ENCODE data around the gene SMAD3.

The SMAD3 gene

DNA sequence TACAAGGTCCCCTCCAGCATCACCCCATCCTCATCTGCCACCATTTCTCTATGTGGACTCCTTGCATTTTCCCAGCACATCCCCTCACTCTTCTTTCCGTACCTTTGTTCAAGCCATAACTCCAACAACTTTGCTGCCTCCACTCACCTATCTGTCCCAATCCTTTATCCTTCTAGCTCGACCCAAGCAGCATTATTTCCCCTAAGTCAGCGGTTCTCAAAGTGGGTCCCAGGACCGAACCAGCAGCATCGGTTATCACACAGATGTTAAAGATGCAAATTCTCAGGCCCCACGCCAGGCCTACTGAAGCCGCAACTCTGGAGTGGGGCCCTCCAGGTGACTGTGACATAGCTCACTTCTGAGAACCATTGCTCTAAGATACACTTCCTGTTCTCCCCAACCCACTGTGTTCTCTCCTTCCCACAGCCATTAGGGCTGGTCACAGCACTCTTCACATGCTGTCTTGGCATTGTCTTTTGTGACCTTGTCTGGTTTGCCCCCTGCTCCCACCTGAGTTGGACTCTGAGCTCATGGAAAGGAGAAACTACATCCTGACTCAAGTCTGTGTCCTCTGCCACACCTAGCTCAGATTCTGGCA is 132.9 kb downstream of the SMAD3 start:
- no peaks in the 10 kb centered on the region for H3K27me3 ChIP-seq (ENCODE audit: control insufficient read depth, insufficient read depth, low read length)
- H3K36me3 ChIP-seq (ENCODE audit: control insufficient read depth, insufficient read depth, low read length), result no peaks in the 10 kb centered on the region
- H3K4me1 ChIP-seq (ENCODE audit: control insufficient read depth, insufficient read depth, low read length), result no peaks in the 10 kb centered on the region
- H3K9ac ChIP-seq (ENCODE audit: low read length), result no peak overlapping the region
- H3K4me3 ChIP-seq (ENCODE audit: low read length), result no peak overlapping the region
- no peaks in the 10 kb centered on the region for H3K9me3 ChIP-seq (ENCODE audit: control insufficient read depth, low read length)

DNA sequence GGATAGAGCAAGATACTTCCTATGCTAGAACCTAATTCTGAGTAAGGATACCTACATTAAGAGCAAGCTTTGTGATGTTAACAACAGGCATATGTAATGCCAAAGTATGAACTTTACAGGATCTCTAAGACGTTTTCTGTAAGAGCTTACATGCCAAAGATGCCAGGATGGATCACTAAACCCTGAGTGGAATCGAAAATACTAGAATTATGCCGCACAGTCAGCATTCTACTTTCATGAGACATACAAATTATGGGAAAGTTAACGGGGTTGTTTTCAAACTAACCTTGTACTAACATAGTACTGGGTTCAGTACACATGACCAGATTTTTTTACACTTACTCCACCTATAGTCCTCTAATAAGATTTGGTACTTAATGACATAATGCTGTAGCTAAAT is 134.0 kb downstream of the SMAD3 start:
- no peak overlapping the region for H3K9ac ChIP-seq (ENCODE audit: low read length)
- no peak overlapping the region for H3K4me3 ChIP-seq (ENCODE audit: low read length)
- H3K36me3 ChIP-seq (ENCODE audit: control insufficient read depth, insufficient read depth, low read length), result no peaks in the 10 kb centered on the region
- no peaks in the 10 kb centered on the region for H3K27me3 ChIP-seq (ENCODE audit: control insufficient read depth, insufficient read depth, low read length)
- no peaks in the 10 kb centered on the region for H3K9me3 ChIP-seq (ENCODE audit: control insufficient read depth, low read length)
- H3K4me1 ChIP-seq (ENCODE audit: control insufficient read depth, insufficient read depth, low read length), result no peaks in the 10 kb centered on the region

DNA sequence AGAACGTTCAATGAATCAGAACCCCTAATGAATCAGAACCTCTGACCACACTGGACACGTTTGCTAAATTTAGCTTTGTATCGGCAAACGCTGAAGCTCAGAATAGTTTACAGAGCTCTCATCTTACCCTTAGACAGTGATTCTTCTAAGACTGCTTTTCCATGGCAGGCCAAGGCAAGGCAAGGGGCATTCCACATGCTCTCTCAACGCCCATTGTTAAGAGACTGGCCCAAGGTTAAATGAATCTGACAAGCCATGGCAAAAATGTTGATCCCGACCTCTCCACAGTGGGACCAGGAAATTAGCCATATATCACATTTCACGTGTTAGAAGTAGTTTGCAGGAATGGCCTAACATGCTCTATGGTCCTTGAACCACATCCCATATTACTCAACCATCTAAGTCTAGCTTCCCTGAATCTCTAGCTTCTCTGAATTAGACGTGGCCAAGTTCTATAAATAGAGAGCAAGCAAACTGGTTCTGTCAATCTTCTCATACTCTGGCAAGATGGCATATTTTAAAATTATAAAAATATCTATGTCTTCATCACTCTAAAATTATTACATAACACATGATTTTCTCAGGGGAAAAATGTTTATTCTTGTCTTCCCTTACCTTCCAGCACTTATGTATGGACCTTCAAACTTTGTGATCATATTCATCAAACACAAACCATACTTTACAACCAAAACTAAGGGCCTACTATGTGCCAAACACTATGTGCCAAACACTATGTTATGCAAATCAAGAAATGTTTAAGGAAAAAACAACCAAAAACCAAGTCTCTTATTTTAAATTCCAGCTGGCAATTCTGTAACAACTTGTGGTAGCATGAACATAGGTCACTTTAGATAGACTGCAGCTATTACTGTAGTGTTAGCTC is 134.7 kb downstream of the SMAD3 start:
- Histone ChIP-seq H3K27me3 (ENCODE audit: control insufficient read depth, insufficient read depth, low read length) (no peaks in the 10 kb centered on the region), H3K4me3 (ENCODE audit: low read length) (no peak overlapping the region), H3K36me3 (ENCODE audit: control insufficient read depth, insufficient read depth, low read length) (no peaks in the 10 kb centered on the region), H3K9ac (ENCODE audit: low read length) (no peak overlapping the region), H3K4me1 (ENCODE audit: control insufficient read depth, insufficient read depth, low read length) (no peaks in the 10 kb centered on the region), H3K9me3 (ENCODE audit: control insufficient read depth, low read length) (no peaks in the 10 kb centered on the region)

DNA sequence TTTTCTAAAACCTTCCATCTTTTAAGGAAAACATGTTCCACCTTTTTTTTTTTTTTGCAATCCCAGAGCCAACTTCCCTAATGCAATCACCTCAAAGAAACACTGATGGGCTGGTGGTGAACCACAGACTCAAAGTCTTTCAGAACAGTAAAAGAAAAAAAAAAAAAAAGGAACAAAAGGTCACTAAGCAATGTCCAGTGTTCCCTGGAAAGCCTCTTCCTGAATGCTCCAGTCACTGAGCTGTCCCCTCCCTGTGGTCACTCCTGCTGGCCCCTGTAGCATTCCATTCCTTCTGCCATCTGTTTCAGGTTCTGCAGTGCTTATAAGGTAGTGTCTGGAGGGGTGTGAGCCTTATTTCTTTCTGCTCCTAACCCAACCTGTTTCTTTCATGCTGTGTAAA is 135.7 kb downstream of the SMAD3 start:
- Histone ChIP-seq H3K4me3 (ENCODE audit: low read length) (no peak overlapping the region), H3K27me3 (ENCODE audit: control insufficient read depth, insufficient read depth, low read length) (no peaks in the 10 kb centered on the region), H3K36me3 (ENCODE audit: control insufficient read depth, insufficient read depth, low read length) (no peaks in the 10 kb centered on the region), H3K9ac (ENCODE audit: low read length) (no peak overlapping the region), H3K4me1 (ENCODE audit: control insufficient read depth, insufficient read depth, low read length) (no peaks in the 10 kb centered on the region), H3K9me3 (ENCODE audit: control insufficient read depth, low read length) (no peaks in the 10 kb centered on the region)

DNA sequence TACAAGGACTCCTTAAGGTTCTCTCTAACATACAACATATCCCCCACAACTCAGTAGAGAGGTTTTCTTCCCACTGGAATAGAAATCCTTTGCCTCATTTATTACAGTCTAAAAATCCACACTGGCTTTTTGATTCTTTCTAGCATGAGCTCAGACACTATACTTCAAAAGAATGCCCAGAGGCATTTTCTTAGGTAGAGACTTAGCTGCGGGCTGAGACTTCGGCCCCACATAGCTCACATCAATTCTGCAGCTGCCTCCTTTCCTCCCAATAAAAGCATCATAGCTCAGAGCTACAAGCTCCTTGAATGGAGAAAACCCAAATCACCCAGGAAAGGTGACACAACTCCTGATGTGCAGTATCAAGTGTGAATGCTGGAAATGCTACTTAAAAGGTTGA is 136.7 kb downstream of the SMAD3 start:
- Histone ChIP-seq H3K27me3 (ENCODE audit: control insufficient read depth, insufficient read depth, low read length) (no peaks in the 10 kb centered on the region), H3K9ac (ENCODE audit: low read length) (no peak overlapping the region), H3K4me3 (ENCODE audit: low read length) (no peak overlapping the region), H3K4me1 (ENCODE audit: control insufficient read depth, insufficient read depth, low read length) (no peaks in the 10 kb centered on the region), H3K9me3 (ENCODE audit: control insufficient read depth, low read length) (no peaks in the 10 kb centered on the region), H3K36me3 (ENCODE audit: control insufficient read depth, insufficient read depth, low read length) (no peaks in the 10 kb centered on the region)

DNA sequence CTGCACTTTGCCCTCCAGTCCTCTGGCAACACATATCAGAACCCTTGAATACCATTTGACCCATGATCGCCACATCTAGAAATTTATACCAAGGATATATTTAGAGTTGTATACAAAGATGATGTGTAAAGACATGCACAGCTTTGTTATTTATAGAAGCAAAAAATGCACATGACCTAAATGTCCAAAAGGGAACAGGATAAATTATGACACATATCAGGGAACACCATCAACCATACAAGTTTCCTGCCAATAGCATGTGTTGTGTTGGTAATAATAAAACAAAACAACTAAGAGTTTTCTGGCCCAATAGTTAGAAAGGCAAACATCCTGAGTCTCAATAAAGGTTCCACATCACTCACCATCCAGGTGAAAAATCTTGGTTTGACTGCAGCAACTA is 137.6 kb downstream of the SMAD3 start:
- H3K27me3 ChIP-seq (ENCODE audit: control insufficient read depth, insufficient read depth, low read length), result no peaks in the 10 kb centered on the region
- no peak overlapping the region for H3K4me3 ChIP-seq (ENCODE audit: low read length)
- H3K9me3 ChIP-seq (ENCODE audit: control insufficient read depth, low read length), result no peaks in the 10 kb centered on the region
- H3K36me3 ChIP-seq (ENCODE audit: control insufficient read depth, insufficient read depth, low read length), result no peaks in the 10 kb centered on the region
- H3K9ac ChIP-seq (ENCODE audit: low read length), result no peak overlapping the region
- H3K4me1 ChIP-seq (ENCODE audit: control insufficient read depth, insufficient read depth, low read length), result no peaks in the 10 kb centered on the region

DNA sequence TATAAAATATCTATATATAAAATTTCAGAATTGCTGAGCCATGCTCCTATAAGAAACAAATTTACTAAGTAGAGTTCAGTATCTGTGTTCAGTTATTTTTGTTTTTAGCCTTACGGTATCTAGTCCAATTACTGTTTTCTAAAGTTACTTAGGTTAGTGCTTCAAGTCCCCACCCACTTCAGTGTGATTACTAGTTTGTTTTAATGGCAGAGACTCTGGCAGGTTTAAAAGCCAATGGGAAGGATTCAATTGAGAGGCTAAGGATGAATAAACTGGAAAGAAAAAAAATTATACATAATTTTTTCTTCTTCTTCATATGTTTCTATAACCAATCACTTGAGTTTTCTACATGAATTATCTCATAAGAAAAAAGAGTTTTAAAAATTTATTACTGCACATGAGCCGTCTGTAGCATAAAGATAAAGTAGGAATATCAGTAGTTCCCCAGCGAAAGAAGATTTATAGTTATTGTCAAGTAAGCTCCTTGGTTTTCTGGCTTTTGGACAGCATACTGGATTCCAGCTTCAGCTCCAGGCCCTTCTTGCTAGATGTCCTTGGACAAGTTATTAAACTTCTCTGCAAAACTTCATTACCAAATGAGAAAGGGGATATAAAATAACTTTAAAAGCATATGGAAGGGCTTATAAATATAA is 142.3 kb downstream of the SMAD3 start:
- no peak overlapping the region for H3K4me3 ChIP-seq (ENCODE audit: low read length)
- no peaks in the 10 kb centered on the region for H3K36me3 ChIP-seq (ENCODE audit: control insufficient read depth, insufficient read depth, low read length)
- H3K4me1 ChIP-seq (ENCODE audit: control insufficient read depth, insufficient read depth, low read length), result no peaks in the 10 kb centered on the region
- H3K9me3 ChIP-seq (ENCODE audit: control insufficient read depth, low read length), result no peaks in the 10 kb centered on the region
- no peaks in the 10 kb centered on the region for H3K27me3 ChIP-seq (ENCODE audit: control insufficient read depth, insufficient read depth, low read length)
- no peak overlapping the region for H3K9ac ChIP-seq (ENCODE audit: low read length)

DNA sequence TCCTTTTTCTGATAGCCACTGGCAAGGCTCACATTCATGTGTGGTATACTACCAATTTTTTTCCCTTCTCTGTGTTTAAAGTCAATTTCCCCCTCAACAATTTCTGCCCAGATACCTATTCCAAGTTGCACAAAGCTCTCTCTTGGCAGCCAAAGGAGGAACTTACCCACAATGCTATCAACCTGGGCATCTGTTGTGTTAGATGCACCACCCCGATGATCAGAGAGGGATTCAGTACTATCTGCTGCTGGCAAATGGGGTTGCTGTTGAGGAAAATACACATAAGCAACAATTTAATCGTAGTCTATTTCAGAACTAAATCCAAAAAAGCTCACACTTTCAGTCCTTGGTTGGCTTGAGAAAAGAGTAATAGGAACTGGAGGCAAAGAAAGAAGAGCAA is 143.0 kb downstream of the SMAD3 start:
- Histone ChIP-seq H3K9me3 (ENCODE audit: control insufficient read depth, low read length) (no peaks in the 10 kb centered on the region), H3K4me1 (ENCODE audit: control insufficient read depth, insufficient read depth, low read length) (no peaks in the 10 kb centered on the region), H3K36me3 (ENCODE audit: control insufficient read depth, insufficient read depth, low read length) (no peaks in the 10 kb centered on the region), H3K27me3 (ENCODE audit: control insufficient read depth, insufficient read depth, low read length) (no peaks in the 10 kb centered on the region), H3K4me3 (ENCODE audit: low read length) (no peak overlapping the region), H3K9ac (ENCODE audit: low read length) (no peak overlapping the region)

DNA sequence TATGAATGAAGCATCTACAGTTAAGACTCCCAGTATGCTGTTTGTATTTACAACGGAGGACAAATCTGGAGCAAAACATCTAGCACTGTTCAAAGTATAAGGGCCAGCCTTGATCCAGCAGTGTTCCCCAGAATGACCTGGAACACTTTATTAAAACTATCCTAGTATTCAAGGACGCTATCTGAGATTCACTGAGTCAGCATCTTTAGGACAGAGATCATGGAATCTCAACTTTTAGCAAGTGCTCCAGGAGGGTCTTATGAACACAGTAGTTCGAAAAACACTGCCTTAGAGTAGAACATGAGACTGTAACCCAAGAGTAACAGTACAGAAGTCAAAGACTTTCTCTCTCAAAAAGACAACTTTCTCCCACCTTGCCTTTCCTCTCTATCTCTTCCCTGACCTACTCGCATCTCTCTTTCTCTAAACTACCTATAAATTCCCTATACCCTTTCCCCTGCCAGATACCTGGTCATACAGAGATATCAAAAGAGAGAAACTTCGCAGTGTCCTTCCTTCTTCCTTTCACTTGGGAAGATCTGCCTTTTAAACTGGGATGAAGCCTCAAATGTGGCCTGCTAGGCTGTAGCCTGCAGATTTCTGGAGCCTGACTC is 145.3 kb downstream of the SMAD3 start:
- H3K27me3 ChIP-seq (ENCODE audit: control insufficient read depth, insufficient read depth, low read length), result no peaks in the 10 kb centered on the region
- H3K36me3 ChIP-seq (ENCODE audit: control insufficient read depth, insufficient read depth, low read length), result no peaks in the 10 kb centered on the region
- H3K4me3 ChIP-seq (ENCODE audit: low read length), result no peak overlapping the region
- no peak overlapping the region for H3K9ac ChIP-seq (ENCODE audit: low read length)
- H3K9me3 ChIP-seq (ENCODE audit: control insufficient read depth, low read length), result no peaks in the 10 kb centered on the region
- H3K4me1 ChIP-seq (ENCODE audit: control insufficient read depth, insufficient read depth, low read length), result no peaks in the 10 kb centered on the region

DNA sequence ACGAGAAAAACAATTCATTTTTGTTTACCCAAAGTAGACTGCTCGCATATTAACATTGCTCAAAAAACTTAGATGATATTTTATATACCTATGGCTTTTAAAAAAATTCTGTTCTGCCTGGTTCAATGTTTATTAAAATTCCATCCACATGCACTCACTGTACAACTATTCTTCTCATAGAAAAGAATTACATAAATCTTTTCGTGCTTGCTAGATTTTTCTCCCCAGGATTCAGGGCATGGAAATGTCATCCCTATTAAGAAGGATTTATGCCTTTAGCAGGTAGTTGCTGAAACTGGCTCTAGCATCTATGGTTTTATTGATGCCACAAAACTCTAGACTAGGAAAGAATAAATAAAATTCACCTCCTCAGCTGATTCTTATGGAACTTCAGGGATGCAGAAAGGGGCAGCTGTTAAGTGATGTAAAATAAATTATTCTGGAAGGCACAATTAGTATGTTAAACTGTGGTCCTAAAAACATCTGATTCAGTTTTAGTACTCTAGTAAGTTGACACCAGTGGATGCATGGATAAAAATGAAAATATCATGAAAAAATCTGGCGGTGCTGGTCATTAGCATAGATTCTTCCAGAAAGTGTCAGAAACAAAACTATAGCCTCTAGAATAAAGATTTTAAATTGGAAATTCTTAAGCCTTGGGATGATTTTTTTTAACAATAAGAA is 147.4 kb downstream of the SMAD3 start:
- Histone ChIP-seq H3K36me3 (ENCODE audit: control insufficient read depth, insufficient read depth, low read length) (no peaks in the 10 kb centered on the region), H3K27me3 (ENCODE audit: control insufficient read depth, insufficient read depth, low read length) (no peaks in the 10 kb centered on the region), H3K4me3 (ENCODE audit: low read length) (no peak overlapping the region), H3K4me1 (ENCODE audit: control insufficient read depth, insufficient read depth, low read length) (no peaks in the 10 kb centered on the region), H3K9ac (ENCODE audit: low read length) (no peak overlapping the region), H3K9me3 (ENCODE audit: control insufficient read depth, low read length) (no peaks in the 10 kb centered on the region)

DNA sequence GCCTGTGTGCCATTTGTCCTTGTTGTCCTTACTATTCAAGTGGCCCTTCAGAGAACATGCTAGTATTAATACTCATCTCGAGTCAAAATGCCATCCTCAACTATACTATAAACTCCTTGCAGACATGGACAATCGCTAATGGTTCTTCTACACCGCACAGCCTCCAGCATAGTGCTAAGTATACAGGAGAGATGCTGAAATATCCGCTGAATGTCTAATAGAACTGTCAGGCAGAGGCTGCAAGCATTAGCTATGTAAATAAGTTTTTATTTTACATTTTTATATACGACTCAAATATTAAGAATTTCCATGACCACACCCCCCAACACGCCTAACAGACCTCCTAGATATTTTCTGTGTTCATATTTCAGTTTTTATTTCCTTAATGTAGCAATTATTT is 149.7 kb downstream of the SMAD3 start:
- Histone ChIP-seq H3K4me1 (ENCODE audit: control insufficient read depth, insufficient read depth, low read length) (no peaks in the 10 kb centered on the region), H3K9ac (ENCODE audit: low read length) (no peak overlapping the region), H3K4me3 (ENCODE audit: low read length) (no peak overlapping the region), H3K36me3 (ENCODE audit: control insufficient read depth, insufficient read depth, low read length) (no peaks in the 10 kb centered on the region), H3K9me3 (ENCODE audit: control insufficient read depth, low read length) (no peaks in the 10 kb centered on the region), H3K27me3 (ENCODE audit: control insufficient read depth, insufficient read depth, low read length) (no peaks in the 10 kb centered on the region)

Data from mucosa of stomach (tissue), 1 donor.